Measurements from ENCODE around the gene ERCC6L.
A peak's percentile ranks its signal among the peaks of the same experiment; 100 is the strongest.
"Not testable (repeated sequence)": the region's sequence is repeated elsewhere in the genome, so short reads cannot be mapped to it uniquely, and the experiment has no call there.

Gene ERCC6L

DNA sequence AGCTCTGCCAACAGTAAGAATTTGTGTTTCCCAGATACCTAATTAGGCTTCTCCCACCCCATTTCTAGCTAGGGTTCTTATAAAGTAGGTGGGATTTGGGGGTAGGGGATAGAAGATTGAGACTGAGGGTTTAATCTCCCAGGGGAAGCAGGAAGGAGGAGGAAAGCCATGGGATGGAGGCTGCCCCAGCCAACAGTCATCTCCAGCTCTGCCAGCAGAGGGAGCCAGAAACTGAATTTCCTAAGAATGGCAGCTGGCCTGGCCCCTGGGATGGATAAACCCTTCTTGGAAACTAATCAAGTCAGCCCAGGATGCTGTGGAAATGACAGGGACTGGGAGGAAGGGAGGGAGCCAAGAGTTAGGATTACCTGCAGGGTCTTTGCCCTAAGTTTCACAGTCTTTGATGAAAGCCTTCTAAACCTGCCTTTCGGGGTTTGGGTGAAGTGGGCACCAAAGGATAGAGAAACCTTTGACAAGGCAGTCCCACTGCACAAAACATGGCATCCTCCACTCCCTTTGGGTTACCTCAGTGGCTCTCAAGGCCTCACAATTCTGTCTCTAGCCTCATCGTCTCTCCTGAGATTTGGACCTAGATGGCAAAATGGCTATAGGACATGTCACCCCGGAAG, 6.7 kb upstream of the ERCC6L start:
- peak; percentile 61 for DNase-seq

- DNase-seq: no peak
Observed at GRCh38 chrX:72243472-72243871, 4.6 kb upstream of the ERCC6L start.

DNA sequence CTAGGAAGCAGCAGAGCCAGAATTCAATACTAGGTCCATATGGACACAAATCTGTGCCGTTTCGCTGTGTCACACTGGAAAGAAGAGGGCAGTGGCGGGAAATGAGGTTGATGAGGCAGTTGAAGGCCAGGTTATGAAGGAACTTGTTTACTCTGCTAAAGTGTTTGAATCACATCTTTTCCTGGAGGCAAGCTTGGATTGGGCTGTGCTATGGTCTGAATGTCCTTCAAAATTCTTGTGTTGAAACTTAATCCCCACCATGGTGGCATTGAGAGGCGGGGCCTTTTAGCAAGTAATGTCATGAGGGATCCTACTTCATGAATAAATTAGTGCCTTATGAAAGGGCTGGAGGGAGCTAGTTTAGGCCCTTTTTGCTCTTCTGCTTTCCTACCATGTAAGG, 2.1 kb upstream of the ERCC6L start:
- no peak for DNase-seq

DNA sequence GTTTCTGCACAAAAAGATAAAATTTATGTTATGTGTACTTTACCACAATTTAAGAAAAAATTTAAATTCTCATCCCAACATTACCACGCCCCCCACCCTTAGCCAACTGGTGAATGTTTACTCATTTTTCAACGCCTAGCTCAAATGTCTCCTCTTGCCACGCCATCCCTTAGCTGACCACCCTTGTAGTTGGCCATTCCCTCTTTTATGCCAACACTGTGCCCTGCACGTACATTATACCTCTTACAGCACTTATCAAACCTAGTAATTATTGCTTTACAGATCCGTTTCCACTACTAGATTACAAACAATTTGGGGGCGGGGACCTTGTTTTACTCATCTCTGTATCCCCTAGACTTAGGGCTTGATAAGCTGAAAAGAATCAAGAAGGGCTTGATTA, 644 bp downstream of the ERCC6L start:
- DNase-seq: no peak

GRCh38 chrX:72236841-72237240, 2.0 kb downstream of the ERCC6L start:
- DNase-seq: no peak

DNA sequence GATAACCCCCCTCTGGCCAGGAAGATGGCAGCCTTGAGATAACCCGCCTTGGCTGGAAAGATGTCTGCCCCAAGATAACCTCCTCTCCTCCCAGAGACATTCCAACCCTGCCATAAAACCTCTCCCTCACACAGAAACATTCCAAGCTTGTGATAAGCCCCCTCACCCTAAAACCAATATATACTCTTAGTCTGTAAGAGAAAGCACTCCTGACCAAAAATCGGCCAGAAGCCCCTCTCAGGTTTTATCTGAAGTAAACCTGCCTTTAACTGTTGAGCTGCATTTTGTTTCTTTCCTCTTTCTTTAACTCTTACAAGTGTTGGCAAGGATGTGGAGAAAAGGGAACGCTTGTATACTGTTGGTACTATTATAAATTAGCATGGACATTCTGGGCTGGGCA, 8.5 kb downstream of the ERCC6L start:
- DNase-seq: no peak

GRCh38 chrX:72220375-72220774, 18.5 kb downstream of the ERCC6L start:
- not testable (repeated sequence) for DNase-seq

GRCh38 chrX:72216973-72217372, 21.9 kb downstream of the ERCC6L start:
- DNase-seq: no peak

GRCh38 chrX:72208126-72208800, 30.6 kb downstream of the ERCC6L start:
- no peak for DNase-seq

GRCh38 chrX:72207366-72207765, 31.5 kb downstream of the ERCC6L start:
- DNase-seq: no peak

DNA sequence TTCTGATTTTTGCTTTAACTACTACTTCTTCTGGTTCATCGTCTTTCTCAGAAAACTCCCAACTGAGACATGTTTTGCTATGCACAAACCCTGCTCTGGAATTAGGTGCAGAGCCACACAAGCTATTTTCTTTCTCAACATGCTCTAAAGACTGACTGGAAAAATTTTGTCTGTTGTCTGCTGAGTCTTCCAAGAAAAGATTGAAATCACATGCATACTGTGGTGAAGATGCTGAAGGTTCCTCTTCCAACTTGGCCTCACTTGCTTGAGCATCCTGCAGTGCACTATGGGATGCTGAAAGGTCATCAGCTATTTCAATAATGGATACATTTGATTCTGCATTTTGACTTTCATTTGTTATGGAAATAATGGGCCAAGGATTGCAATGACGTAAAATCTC, 33.1 kb downstream of the ERCC6L start:
- no peak for DNase-seq

- DNase-seq: no peak
Observed at GRCh38 chrX:72203421-72203820, 35.4 kb downstream of the ERCC6L start.

- no peak for DNase-seq
Observed at GRCh38 chrX:72202792-72203401, 35.9 kb downstream of the ERCC6L start.

- DNase-seq: no peak
Observed at GRCh38 chrX:72201836-72202536, 36.8 kb downstream of the ERCC6L start.

DNA sequence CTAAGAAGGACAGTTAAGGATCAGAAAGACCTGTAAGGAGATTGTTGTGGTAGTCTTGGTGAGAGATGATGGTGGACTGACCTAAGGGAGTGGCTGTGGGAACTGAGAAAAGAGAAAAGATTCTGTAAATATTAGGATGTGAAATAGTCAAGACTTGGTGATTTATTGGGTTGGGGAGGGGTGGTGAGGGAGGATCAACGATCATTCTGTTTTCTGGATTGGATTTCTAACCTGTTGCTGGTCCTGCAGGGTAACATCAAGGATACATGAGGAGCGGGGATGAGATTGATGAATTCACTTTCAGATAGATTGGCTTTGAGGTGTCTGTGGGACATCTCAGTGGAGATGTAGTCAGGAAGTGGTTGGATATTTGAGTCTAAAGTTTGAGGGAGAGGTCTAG, 55.9 kb downstream of the ERCC6L start:
- DNase-seq: no peak

- DNase-seq: peak; percentile 27
Observed at GRCh38 chrX:72181178-72182125, 57.4 kb downstream of the ERCC6L start, which contains the start of gene PIN4. Gene PIN4 (plus strand): TSS chrX:72181757. CDS start chrX:72181786, 29 bp downstream.

DNA sequence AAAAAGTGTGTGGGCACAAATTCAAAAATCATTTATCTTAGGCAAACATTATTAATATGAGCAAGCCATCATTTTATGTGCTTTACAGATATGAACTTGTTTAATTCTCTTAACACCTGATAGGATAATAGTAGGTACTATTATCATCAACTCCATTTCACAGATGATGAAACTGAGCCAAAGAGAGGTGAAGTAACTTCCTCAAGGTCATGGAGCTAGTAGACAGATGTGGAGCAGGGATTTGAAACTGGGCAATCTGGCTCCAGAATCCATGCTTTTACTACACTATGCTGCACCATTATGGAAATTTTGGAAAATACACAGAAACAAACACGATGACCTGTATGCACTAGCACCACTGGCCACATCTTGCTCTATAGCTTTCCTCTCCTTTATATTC, 58.3 kb downstream of the ERCC6L start:
- DNase-seq: no peak

DNA sequence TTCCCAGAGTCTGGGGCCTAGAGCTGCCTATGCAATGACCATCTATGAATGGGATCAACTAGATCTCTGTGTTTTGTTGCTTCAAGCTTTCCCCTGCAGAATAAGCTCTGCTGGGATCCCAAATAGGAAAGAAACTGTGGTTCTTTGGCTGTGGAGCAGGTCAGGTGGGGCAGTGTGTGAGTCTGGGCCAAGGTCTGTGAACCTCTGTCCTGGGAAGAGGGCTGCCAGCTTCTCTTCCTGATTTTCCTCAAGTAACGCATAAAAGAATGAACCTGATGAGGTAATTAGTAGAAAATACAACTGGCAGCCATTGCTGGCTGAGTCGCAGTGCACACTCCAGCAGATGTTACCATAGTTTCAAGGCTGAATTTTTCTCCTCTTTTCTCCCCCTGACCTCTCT, 61.8 kb downstream of the ERCC6L start:
- DNase-seq: no peak

GRCh38 chrX:72176289-72176688, 62.5 kb downstream of the ERCC6L start:
- not testable (repeated sequence) for DNase-seq

- DNase-seq: no peak
Observed at GRCh38 chrX:72169008-72169728, 69.7 kb downstream of the ERCC6L start.

- no peak for DNase-seq
Observed at GRCh38 chrX:72165551-72165950, 73.3 kb downstream of the ERCC6L start.

DNA sequence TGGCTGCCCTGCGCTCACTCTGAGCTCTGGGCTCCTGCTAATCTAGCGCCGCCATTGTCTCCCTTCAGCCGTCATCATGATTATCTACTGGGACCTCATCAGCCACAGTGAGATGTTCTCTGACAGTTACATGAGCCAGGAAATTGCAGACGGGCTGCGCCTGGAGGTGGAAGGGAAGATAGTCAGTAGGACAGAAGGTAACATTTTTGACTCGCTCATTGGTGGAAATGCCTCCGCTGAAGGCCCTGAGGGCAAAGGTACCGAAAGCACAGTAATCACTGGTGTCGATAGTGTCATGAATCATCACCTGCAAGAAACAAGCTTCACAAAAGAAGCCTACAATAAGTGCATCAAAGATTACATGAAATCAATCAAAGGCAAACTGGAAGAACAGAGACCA, 79.1 kb downstream of the ERCC6L start:
- no peak for DNase-seq
